K562 (cell line): ENCODE results near the gene METTL6. TPM values are rescaled to one million over a fixed set of nuclear protein-coding genes. Genes with fewer than 3 reads are reported as not detected.
A peak's percentile ranks its signal among the peaks of the same experiment; 100 is the strongest.

Experiments
- ATAC-seq: fragments of 200-7000 bp; cut with Tn5 transposase; 3 replicates; pipeline ENCODE4 v1.9.1; 2020; ENCODE audit warnings: moderate library complexity
- BruUV-seq: library from RNA; stranded (reverse); fragments of 400-500 nt; replicated peaks from 2 replicates; lab custom pipeline; 2021; lab: Mats Ljungman, UMichigan
- CTCF ChIA-PET: fragments of 300-600 bp; formaldehyde crosslinking; extraction: SDS; loops from one replicate; lab custom pipeline; 2021; ENCODE audit warnings: low intra/inter-chr PET ratio; lab: Yijun Ruan, JAX
- POLR2A ChIA-PET: fragments of 300-600, 350-650 bp; sonication (Branson Sonifier 250); formaldehyde crosslinking; extraction: SDS; loops from one replicate; lab custom pipeline; 2021; ENCODE audit warnings: antibody characterized with exemption, inconsistent platforms; lab: Yijun Ruan, JAX
- DNase-seq, 4 experiments: peaks; one replicate each; pipeline versions ENCODE4 v3.0.0 to v3.0.0-alpha.2; 2011 to 2018; ENCODE audit warnings: low spot score in 3 of 4, mixed read lengths in 3 of 4; ENCODE audit errors: extremely low read depth in 1 of 4
- FAIRE-seq: peaks from 2 replicates; lab custom pipeline; 2011; peaks lifted over from hg19 to GRCh38; lab: Jason Lieb, UNC
- H2AFZ ChIP-seq: 2 replicates; pipeline ENCODE4 v1.6.0; 2011; ENCODE audit warnings: low read depth, low read length, control low read depth, inconsistent platforms
- H3K27ac ChIP-seq: fragments of 200-600 bp; 3 replicates; pipeline ENCODE4 v1.8.0; 2011; ENCODE audit warnings: low read depth, mild to moderate bottlenecking, control low read depth, inconsistent platforms, low read length, moderate library complexity, mixed read lengths; ENCODE audit errors: extremely low read depth
- H3K27me3 ChIP-seq, 2 experiments: fragments of 300-600 bp in 1 of 2; 2 replicates in 1 of 2; 3 replicates in 1 of 2; pipeline versions ENCODE4 v1.6.0 to v1.8.0; 2011; ENCODE audit warnings: inconsistent platforms in 2 of 2, low read length in 2 of 2, mild to moderate bottlenecking in 1 of 2, mixed read lengths in 1 of 2, moderate library complexity in 1 of 2; ENCODE audit not compliant: control insufficient read depth in 2 of 2, insufficient read depth in 2 of 2
- H3K36me3 ChIP-seq: fragments of 300-600 bp; 3 replicates; pipeline ENCODE4 v1.8.0; 2011; ENCODE audit warnings: mild to moderate bottlenecking, low read length, inconsistent platforms; ENCODE audit not compliant: control insufficient read depth, insufficient read depth
- H3K4me1 ChIP-seq, 2 experiments: fragments of 200-600 bp in 1 of 2; replicated peaks in 1 of 2; 2 replicates in 1 of 2; 3 replicates in 1 of 2; pipeline versions ENCODE4 v1.5.1 to v1.8.0; 2011; ENCODE audit warnings: inconsistent platforms in 2 of 2, low read length in 2 of 2, mild to moderate bottlenecking in 1 of 2, mixed read lengths in 1 of 2, moderate library complexity in 1 of 2; ENCODE audit not compliant: control insufficient read depth in 2 of 2, insufficient read depth in 2 of 2
- H3K4me2 ChIP-seq: 2 replicates; pipeline ENCODE4 v1.6.1; 2011; ENCODE audit warnings: low read length, control low read depth, inconsistent platforms, mixed read lengths; ENCODE audit not compliant: insufficient read depth
- H3K4me3 ChIP-seq: fragments of 200-600 bp; sonication (generic), shearing (Covaris generic); 2 replicates; pipeline ENCODE4 v1.5.1; 2016; ENCODE audit warnings: control low read depth, inconsistent platforms
- H3K79me2 ChIP-seq: fragments of 200-600 bp; 3 replicates; pipeline ENCODE4 v1.8.0; 2011; ENCODE audit warnings: low read length, inconsistent platforms; ENCODE audit not compliant: control insufficient read depth, insufficient read depth
- H3K9ac ChIP-seq, 2 experiments: 2 replicates each; pipeline versions ENCODE4 v1.6.0 to v1.6.1; 2011; ENCODE audit warnings: low read depth in 2 of 2, low read length in 2 of 2, control low read depth in 1 of 2, inconsistent platforms in 1 of 2, mild to moderate bottlenecking in 1 of 2, mixed read lengths in 1 of 2; ENCODE audit not compliant: insufficient read depth in 1 of 2
- H3K9me1 ChIP-seq: one replicate; pipeline ENCODE4 v1.6.0; 2011; ENCODE audit warnings: inconsistent platforms, mild to moderate bottlenecking, low read length, moderate library complexity; ENCODE audit not compliant: control insufficient read depth, insufficient read depth
- H3K9me3 ChIP-seq: replicated peaks from 2 replicates; pipeline ENCODE4 v1.5.1; 2011; ENCODE audit warnings: low read depth, low read length, inconsistent platforms; ENCODE audit not compliant: control insufficient read depth, insufficient read depth
- H4K20me1 ChIP-seq: replicated peaks from 2 replicates; pipeline ENCODE4 v1.6.1; 2011; ENCODE audit warnings: low read length, inconsistent platforms, mixed read lengths; ENCODE audit not compliant: control insufficient read depth, insufficient read depth
- DLX4 ChIP-seq: fragments of 250-450 bp; sonication (Bioruptor Pico); IDR thresholded peaks from 2 replicates; pipeline ENCODE4 v1.6.1; 2021; ENCODE audit warnings: mild to moderate bottlenecking
- ELK3 ChIP-seq: fragments of 450-650 bp; formaldehyde crosslinking; IDR thresholded peaks from 2 replicates; pipeline ENCODE4 v1.4.0; 2020; ENCODE audit warnings: mild to moderate bottlenecking
- ILK ChIP-seq: fragments of 450-650 bp; IDR thresholded peaks from 2 replicates; pipeline ENCODE4 v1.6.1; 2016; ENCODE audit warnings: missing genetic modification characterization, low read depth, mild to moderate bottlenecking, missing compliant biosample characterization, moderate library complexity, borderline replicate concordance
- KLF16 ChIP-seq: IDR thresholded peaks from 2 replicates; pipeline ENCODE4 v1.6.1; 2016; ENCODE audit warnings: antibody characterized with exemption
- MNT ChIP-seq, 2 experiments: fragments of 450-650 bp; conservative IDR thresholded peaks; 2 replicates each; pipeline ENCODE4 v1.6.1; 2017; ENCODE audit warnings: mild to moderate bottlenecking in 2 of 2, moderate library complexity in 2 of 2
- NR2C1 ChIP-seq, 2 experiments: fragments of 450-650 bp; IDR thresholded peaks; 2 replicates each; pipeline ENCODE4 v1.6.1; 2017; ENCODE audit warnings: mild to moderate bottlenecking in 2 of 2, antibody characterized with exemption in 1 of 2, inconsistent platforms in 1 of 2, missing compliant biosample characterization in 1 of 2, missing genetic modification characterization in 1 of 2
- NR4A1 ChIP-seq, 2 experiments: fragments of 250-450 bp in 1 of 2; fragments of 450-650 bp in 1 of 2; sonication (Bioruptor Pico) in 1 of 2; IDR thresholded peaks; 2 replicates each; pipeline versions ENCODE4 v1.4.0 to v1.6.1; 2016 to 2020; ENCODE audit warnings: mild to moderate bottlenecking in 2 of 2, missing compliant biosample characterization in 1 of 2, missing genetic modification characterization in 1 of 2, moderate library complexity in 1 of 2
- OTX1 ChIP-seq: fragments of 450-650 bp; formaldehyde crosslinking; IDR thresholded peaks from 2 replicates; pipeline ENCODE4 v1.4.0; 2022; ENCODE audit warnings: mild to moderate bottlenecking
- RBM14 ChIP-seq: fragments of 200-400 bp; formaldehyde crosslinking; IDR thresholded peaks from 2 replicates; pipeline ENCODE4 v1.6.1; 2018; ENCODE audit warnings: low read depth, mild to moderate bottlenecking, low read length, moderate library complexity, borderline replicate concordance; ENCODE audit not compliant: insufficient read depth
- SRSF7 ChIP-seq: fragments of 200-400 bp; formaldehyde crosslinking; optimal IDR thresholded peaks from 2 replicates; pipeline ENCODE3; 2017; ENCODE audit warnings: mild to moderate bottlenecking, low read depth, low read length
- ZNF57 ChIP-seq: fragments of 450-650 bp; formaldehyde crosslinking; IDR thresholded peaks from 2 replicates; pipeline ENCODE4 v1.4.0; 2020; ENCODE audit warnings: mild to moderate bottlenecking, moderate library complexity
- ZNF830 ChIP-seq: fragments of 250-450 bp; sonication (Bioruptor Pico); IDR thresholded peaks from 2 replicates; pipeline ENCODE4 v1.5.0; 2021; ENCODE audit warnings: mild to moderate bottlenecking
- WGBS: fragments of 100-300 bp; shearing (Covaris generic); methylation state at CpG from one replicate; pipeline ENCODE4 v1.1.6; 2016; ENCODE audit warnings: low coverage, mixed read lengths; ENCODE audit not compliant: insufficient coverage; ENCODE audit errors: missing lambda C conversion rate; 5-methylcytosine and 5-hydroxymethylcytosine counted together
- in situ Hi-C: fragments of 300-500 bp; cut with MboI; formaldehyde crosslinking; loops from 4 replicates; pipeline ENCODE4 v1.15.0; 2018; ENCODE audit warnings: inconsistent platforms, mixed read lengths
- intact Hi-C: fragments of 100-400 bp; cut with micrococcal nuclease; formaldehyde crosslinking; loops from 2 replicates; pipeline ENCODE4 v1.14.2; 2022
- polyA plus RNA-seq, 8 experiments: library from polyadenylated mRNA; depleted of rRNA in 4 of 8; stranded (reverse) in 5 of 8; unstranded in 3 of 8; fragments of >200 nt; fragmentation: Nextera tagmentation in 2 of 8; fragmentation: Illumina TruSeq in 1 of 8; extraction: Ambion mirVana in 2 of 8; extraction: Trizol in 1 of 8; gene quantifications; 2 replicates each; pipeline versions ENCODE4 v1.2.1 to v1.2.3, GENCODE V29; 2011 to 2014; ENCODE audit warnings: inconsistent platforms in 1 of 8, missing spikeins in 1 of 8
- total RNA-seq, 7 experiments: library from RNA; depleted of rRNA in 6 of 7; stranded (reverse); fragments of >200 nt in 6 of 7; fragmentation: Illumina TruSeq in 2 of 7; extraction: Trizol in 2 of 7; gene quantifications; 2 replicates each; pipeline versions ENCODE4 v1.2.1 to v1.2.3, GENCODE V29; 2011 to 2021; ENCODE audit warnings: low replicate concordance in 1 of 7

METTL6 gene
- total and polyA plus RNA-seq, 9 of the 15 experiments (the other 6 are each of a cell fraction or from before 2014, with no cell fraction given): 18.8 to 61.5 (median 33.9) TPM

GRCh38 chr3:15467227-15468181 lies 40.2 kb upstream of the METTL6 start:
- Histone ChIP-seq H3K4me3 (no peak overlapping the region), H3K36me3 (no peaks in the 10 kb centered on the region), H2AFZ (peak overlapping the region; percentile 29), H3K27ac (no peak overlapping the region), H3K4me2 (peak overlapping the region; percentile 20; the same call in 1 of the 2 replicates), H3K9me3 (no peaks in the 10 kb centered on the region), H4K20me1 (no peaks in the 10 kb centered on the region), H3K9me1 (no peaks in the 10 kb centered on the region), H3K9ac (no peak overlapping the region), H3K27me3 (peaks cover 14 to 17% of the 10 kb centered on the region in 2 experiments), H3K79me2 (no peaks in the 10 kb centered on the region), H3K4me1 (peaks cover 0 to 7% of the 10 kb centered on the region in 2 experiments; a peak in 2 of 5 replicates)
- CTCF ChIA-PET: no interaction called here
- DNase-seq (peak in 1 of 4 experiments; percentile 23), FAIRE-seq (no peak), ATAC-seq (peak; percentile 39)
- POLR2A ChIA-PET: interaction anchor here (0.6 to 1.4 kb wide), 7 partner anchors 12 to 369 kb away, joined by 3 to 6 read pairs (median 3); partner anchors contain the start of gene RBSN
- no TSS peak for BruUV-seq
- intact Hi-C loops: no loop called here
- in situ Hi-C loops: no loop called here
- 23% methylated on average over 11 of the region's 11 CpGs for WGBS
- TF ChIP-seq NR4A1 (CRISPR knock-in tag; IDR thresholded peaks at IDR 0.05) (no peak), NR4A1 (tag; IDR thresholded peaks at IDR 0.05) (0 out of 2 replicates have a peak, but pooled peaks have one; percentile 37), ZNF830 (CRISPR knock-in tag) (no peak), OTX1 (no peak), DLX4 (CRISPR knock-in tag) (no peak), SRSF7 (no peak), ELK3 (CRISPR knock-in tag) (no peak), NR2C1 (IDR thresholded peaks at IDR 0.05) (no peak), NR2C1 (tag; IDR thresholded peaks at IDR 0.05) (peak; percentile 52; the same call in 1 of the 2 replicates), MNT (conservative IDR thresholded peaks at IDR 0.05) (no peak), ILK (tag) (no peak), KLF16 (no peak), RBM14 (no peak), ZNF57 (no peak)
